Activated CD8-positive, alpha-beta T cell treated with anti-CD3 and anti-CD28 coated beads for 36 hours (primary cell): ENCODE measurements around the gene UMAD1. TPM values are rescaled to one million over a fixed set of nuclear protein-coding genes. Genes with fewer than 3 reads are reported as not detected.

Experiments
- ATAC-seq: fragments of 200-7000 bp; cut with Tn5 transposase; one replicate; pipeline ENCODE4 v1.10.0; 2021; ENCODE audit warnings: mild to moderate bottlenecking, moderate library complexity
- CTCF ChIA-PET: fragments of 350-600 bp; sonication (Branson Sonifier 250); formaldehyde crosslinking; loops from one replicate; lab custom pipeline; 2021; ENCODE audit warnings: antibody characterized with exemption; lab: Charles Lee
- POLR2A ChIA-PET: fragments of 350-600 bp; sonication (Branson Sonifier 250); formaldehyde crosslinking; loops from one replicate; lab custom pipeline; 2021; ENCODE audit warnings: antibody characterized with exemption; lab: Charles Lee
- DNase-seq: peaks from one replicate; pipeline ENCODE4 v3.0.0-alpha.2; 2020
- H3K27ac Mint-ChIP-seq: one replicate; pipeline ENCODE4 v1.8.0; 2021; ENCODE audit warnings: mild to moderate bottlenecking, mixed read lengths
- H3K27me3 Mint-ChIP-seq: one replicate; pipeline ENCODE4 v1.8.0; 2021; ENCODE audit warnings: mixed read lengths
- H3K36me3 Mint-ChIP-seq: one replicate; pipeline ENCODE4 v1.8.0; 2021; ENCODE audit warnings: low read depth, mixed read lengths
- H3K4me1 Mint-ChIP-seq: one replicate; pipeline ENCODE4 v1.8.0; 2021; ENCODE audit warnings: low read depth, mixed read lengths
- H3K4me3 Mint-ChIP-seq: one replicate; pipeline ENCODE4 v1.8.0; 2021; ENCODE audit warnings: mild to moderate bottlenecking, moderate library complexity, mixed read lengths
- H3K9me3 Mint-ChIP-seq: one replicate; pipeline ENCODE4 v1.8.0; 2021; ENCODE audit warnings: mixed read lengths
- intact Hi-C: fragments of 100-400 bp; cut with micrococcal nuclease; formaldehyde crosslinking; loops from one replicate; pipeline ENCODE4 v1.10.0; 2022
- total RNA-seq, 2 experiments: library from RNA; stranded (reverse); gene quantifications; one replicate each; pipeline ENCODE4 v1.2.3, GENCODE V29; 2021
- TF ChIP-seq, protein P1 (sequence below): fragments of 200-600 bp; IDR thresholded peaks from one replicate; pipeline ENCODE4 v1.8.0; 2022; ENCODE audit warnings: antibody characterized with exemption, mild to moderate bottlenecking

UMAD1 gene
- total RNA-seq, 2 experiments from 2014 or later = 10.1 to 11.1 TPM

DNA sequence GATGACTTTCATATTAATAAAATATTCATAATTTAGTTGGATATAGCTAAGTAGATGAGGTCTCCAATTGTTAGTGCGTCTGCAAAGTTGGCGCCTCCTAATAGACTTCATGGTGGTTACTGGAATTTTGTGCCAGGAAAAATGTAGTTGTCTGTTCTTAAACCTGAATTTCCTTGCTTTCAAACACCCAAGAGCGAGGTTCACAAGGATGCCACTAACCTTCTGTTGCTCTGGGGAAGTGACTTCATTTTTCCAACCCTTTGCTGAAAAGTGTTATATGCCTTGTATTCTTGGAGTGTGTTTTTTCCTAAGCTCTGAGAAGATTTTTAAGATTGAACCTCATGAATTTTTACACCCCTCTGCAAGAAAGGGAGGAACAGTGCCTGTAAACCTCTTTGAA lies 229.1 kb downstream of the UMAD1 start:
- no peak overlapping the region for H3K27ac Mint-ChIP-seq
- peaks cover 7% of the 10 kb centered on the region for H3K36me3 Mint-ChIP-seq
- H3K4me1 Mint-ChIP-seq = no peaks in the 10 kb centered on the region
- ChIA-PET POLR2A (interaction anchor here (0.6 kb wide), 2 partner anchors 55 to 86 kb away, joined by 3 read pairs; no protein-coding TSS in a partner anchor), CTCF (interaction anchor here (1.4 to 2.1 kb wide), 2 partner anchors 19 to 321 kb away, joined by 4 to 5 read pairs; no protein-coding TSS in a partner anchor)
- ATAC-seq = no peak
- DNase-seq = no peak
- H3K9me3 Mint-ChIP-seq = peaks cover 4% of the 10 kb centered on the region
- no peaks in the 10 kb centered on the region for H3K27me3 Mint-ChIP-seq
- TF ChIP-seq, protein P1, sequence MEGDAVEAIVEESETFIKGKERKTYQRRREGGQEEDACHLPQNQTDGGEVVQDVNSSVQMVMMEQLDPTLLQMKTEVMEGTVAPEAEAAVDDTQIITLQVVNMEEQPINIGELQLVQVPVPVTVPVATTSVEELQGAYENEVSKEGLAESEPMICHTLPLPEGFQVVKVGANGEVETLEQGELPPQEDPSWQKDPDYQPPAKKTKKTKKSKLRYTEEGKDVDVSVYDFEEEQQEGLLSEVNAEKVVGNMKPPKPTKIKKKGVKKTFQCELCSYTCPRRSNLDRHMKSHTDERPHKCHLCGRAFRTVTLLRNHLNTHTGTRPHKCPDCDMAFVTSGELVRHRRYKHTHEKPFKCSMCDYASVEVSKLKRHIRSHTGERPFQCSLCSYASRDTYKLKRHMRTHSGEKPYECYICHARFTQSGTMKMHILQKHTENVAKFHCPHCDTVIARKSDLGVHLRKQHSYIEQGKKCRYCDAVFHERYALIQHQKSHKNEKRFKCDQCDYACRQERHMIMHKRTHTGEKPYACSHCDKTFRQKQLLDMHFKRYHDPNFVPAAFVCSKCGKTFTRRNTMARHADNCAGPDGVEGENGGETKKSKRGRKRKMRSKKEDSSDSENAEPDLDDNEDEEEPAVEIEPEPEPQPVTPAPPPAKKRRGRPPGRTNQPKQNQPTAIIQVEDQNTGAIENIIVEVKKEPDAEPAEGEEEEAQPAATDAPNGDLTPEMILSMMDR = no peak
- intact Hi-C loops = no loop called here
- no peak overlapping the region for H3K4me3 Mint-ChIP-seq

DNA sequence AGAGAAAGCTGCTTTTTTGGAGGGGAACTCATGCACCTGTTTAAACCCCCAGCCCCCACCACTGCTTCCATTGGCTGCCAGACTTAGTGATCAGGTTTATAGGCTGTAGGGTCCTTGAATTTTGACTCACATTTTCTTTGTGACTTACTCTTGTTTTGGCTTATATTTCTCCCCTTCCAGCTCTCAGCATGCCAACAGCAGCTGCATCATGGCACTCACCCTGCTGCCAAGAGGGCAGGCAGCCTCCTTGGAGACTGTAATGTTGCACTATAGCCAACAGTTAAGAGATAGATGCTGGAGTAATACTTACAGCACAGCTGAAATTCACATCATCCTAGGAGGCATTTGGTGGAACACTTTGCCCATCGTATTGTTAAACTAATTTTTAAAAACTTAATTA lies 230.0 kb downstream of the UMAD1 start:
- TF ChIP-seq, protein P1 = no peak
- no peak overlapping the region for H3K4me3 Mint-ChIP-seq
- no peak overlapping the region for H3K27ac Mint-ChIP-seq
- no peaks in the 10 kb centered on the region for H3K27me3 Mint-ChIP-seq
- DNase-seq = no peak
- ChIA-PET CTCF (interaction anchor here (2.1 kb wide), 1 partner anchor 320 kb away, joined by 5 read pairs; no protein-coding TSS in a partner anchor), POLR2A (no interaction called here)
- H3K4me1 Mint-ChIP-seq = no peaks in the 10 kb centered on the region
- intact Hi-C loops = no loop called here
- H3K9me3 Mint-ChIP-seq = peaks cover 6% of the 10 kb centered on the region
- peaks cover 7% of the 10 kb centered on the region for H3K36me3 Mint-ChIP-seq
- no peak for ATAC-seq

DNA sequence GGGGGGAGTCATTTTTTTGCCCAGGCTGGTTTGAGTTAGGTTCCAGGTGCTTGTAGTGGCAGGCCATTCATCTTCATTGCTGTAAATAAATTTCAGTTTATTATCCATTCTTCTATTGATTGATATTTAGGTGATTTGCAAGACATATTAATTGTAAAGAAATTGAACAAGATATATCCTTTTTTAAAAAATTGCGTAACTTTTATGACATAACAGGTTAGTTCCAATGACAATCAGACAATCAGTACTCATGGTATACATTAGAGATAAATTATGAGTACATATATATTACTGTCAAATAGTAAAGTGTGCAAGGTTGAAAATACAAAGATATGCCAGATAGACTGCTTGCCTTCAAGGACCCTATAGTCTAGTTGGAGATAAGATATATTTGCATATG lies 235.9 kb downstream of the UMAD1 start:
- ATAC-seq = no peak
- TF ChIP-seq, protein P1 = no peak
- no peaks in the 10 kb centered on the region for H3K4me1 Mint-ChIP-seq
- no peak overlapping the region for H3K27ac Mint-ChIP-seq
- DNase-seq = no peak
- POLR2A ChIA-PET = no interaction called here
- H3K4me3 Mint-ChIP-seq = no peak overlapping the region
- peaks cover 6% of the 10 kb centered on the region for H3K9me3 Mint-ChIP-seq
- intact Hi-C loops = no loop called here
- H3K27me3 Mint-ChIP-seq = no peaks in the 10 kb centered on the region
- CTCF ChIA-PET = interaction anchor here (1.8 kb wide), 1 partner anchor 13 kb away, joined by 5 read pairs; no protein-coding TSS in a partner anchor
- peaks cover 7% of the 10 kb centered on the region for H3K36me3 Mint-ChIP-seq

DNA sequence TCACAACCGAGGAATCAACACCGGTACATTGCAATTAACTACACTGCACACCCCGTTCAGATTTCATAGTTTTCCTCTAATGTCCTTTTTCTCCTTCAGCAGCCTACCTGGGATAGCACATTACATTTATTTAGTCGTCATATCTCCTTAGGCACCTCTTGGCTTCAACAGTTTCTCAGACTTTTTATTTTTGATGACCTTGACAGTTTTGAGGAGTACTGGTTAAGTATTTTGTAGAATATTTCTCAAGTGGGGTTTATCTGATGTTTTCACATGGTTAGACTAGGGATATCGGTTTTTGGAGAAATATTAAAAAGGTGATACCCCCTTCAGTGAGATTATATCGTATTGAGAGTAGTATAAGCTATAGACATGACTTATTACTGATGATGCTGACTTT lies 241.0 kb downstream of the UMAD1 start:
- H3K4me1 Mint-ChIP-seq = no peaks in the 10 kb centered on the region
- CTCF ChIA-PET = no interaction called here
- TF ChIP-seq, protein P1 = no peak
- intact Hi-C loops = no loop called here
- ATAC-seq = no peak
- no peaks in the 10 kb centered on the region for H3K9me3 Mint-ChIP-seq
- POLR2A ChIA-PET = no interaction called here
- no peak for DNase-seq
- no peaks in the 10 kb centered on the region for H3K36me3 Mint-ChIP-seq
- no peak overlapping the region for H3K27ac Mint-ChIP-seq
- H3K27me3 Mint-ChIP-seq = no peaks in the 10 kb centered on the region
- no peak overlapping the region for H3K4me3 Mint-ChIP-seq

DNA sequence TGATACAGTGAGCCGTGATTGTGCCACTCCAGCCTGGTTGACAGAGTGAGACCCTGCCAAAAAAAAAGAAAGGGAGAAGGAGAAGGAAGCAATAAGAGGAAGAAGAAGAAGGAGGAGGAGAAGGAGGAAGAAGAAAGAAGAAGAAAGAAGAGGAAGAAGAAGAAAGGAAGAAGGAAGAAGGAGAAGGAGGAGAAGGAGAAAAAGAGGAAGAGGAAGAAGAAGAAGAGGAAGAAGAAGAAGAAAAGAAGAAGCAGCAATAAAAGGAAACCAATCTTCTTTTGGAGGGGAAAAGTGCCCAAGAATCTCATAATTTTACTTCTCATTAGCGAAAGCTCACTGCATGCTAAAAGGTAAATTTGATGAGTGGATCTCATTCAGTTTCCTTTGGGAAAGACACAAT lies 242.3 kb downstream of the UMAD1 start:
- Mint-ChIP-seq H3K27me3 (no peaks in the 10 kb centered on the region), H3K4me1 (no peaks in the 10 kb centered on the region), H3K9me3 (no peaks in the 10 kb centered on the region), H3K36me3 (no peaks in the 10 kb centered on the region), H3K4me3 (no peak overlapping the region), H3K27ac (no peak overlapping the region)
- intact Hi-C loops = no loop called here
- no peak for ATAC-seq
- ChIA-PET CTCF (no interaction called here), POLR2A (no interaction called here)
- DNase-seq = no peak
- TF ChIP-seq, protein P1 = no peak
